Brain pericyte (primary cell): ENCODE results near the gene ZNF627.
"Not testable (repeated sequence)": the region's sequence is repeated elsewhere in the genome, so short reads cannot be mapped to it uniquely, and the experiment has no call there.

ENCODE experiments used
- DNase-seq: peaks from one replicate; pipeline ENCODE4 v3.0.0-alpha.2; 2012; ENCODE audit warnings: low read depth, low spot score

ZNF627 gene

GRCh38 chr19:11574689-11575088 is 22.6 kb upstream of the ZNF627 start:
- no peak for DNase-seq

GRCh38 chr19:11576227-11576626 is 21.1 kb upstream of the ZNF627 start:
- DNase-seq: no peak

GRCh38 chr19:11577451-11578257 is 19.6 kb upstream of the ZNF627 start, which contains the start of gene ACP5:
Gene ACP5, minus strand, starts transcription at chr19:11577645. Its CDS starts 328 bp downstream, at chr19:11577317.
- no peak for DNase-seq

DNA sequence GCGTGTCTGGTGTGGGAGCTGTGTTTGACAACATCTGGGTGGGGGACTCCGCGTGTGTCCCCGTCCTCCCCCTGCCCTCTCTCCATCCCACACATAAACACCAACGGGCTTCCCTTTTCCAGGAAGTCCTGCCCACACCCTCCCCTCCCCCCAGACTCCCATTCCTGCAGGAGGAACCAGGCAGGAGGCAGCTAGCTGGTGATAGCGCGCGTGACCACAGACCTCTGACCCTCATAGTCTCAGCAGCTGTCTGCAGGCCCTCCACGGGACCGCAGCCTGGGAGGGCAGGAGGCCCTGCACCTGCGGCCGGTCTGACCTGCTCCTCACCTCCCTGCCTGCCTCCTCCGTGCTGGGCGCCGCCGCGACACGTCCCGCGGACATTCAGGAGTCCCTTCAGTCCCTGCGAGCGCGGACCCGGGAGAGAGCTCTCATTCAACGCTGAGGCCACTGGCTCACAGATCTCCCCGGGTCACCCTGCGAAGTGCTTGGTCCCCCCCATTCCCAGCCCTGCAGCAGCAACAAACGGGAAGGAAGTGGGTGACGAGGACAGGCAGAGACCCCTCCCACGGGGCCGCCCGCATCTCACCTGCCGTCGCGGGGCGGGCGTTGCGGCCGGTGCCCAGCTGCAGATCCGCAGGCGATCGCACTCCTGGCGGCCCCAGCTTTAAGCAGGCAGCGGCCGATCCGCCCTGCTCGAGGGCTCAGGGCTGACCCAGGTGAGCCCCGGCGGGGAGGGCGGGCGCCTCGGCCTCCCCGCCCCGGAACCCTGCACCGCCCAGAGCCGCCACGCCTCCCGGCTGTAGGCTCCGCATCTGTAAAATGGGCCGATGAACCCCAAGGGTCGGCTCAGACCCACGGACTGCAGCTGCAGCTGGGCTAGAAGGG is 18.8 kb upstream of the ZNF627 start:
- no peak for DNase-seq

DNA sequence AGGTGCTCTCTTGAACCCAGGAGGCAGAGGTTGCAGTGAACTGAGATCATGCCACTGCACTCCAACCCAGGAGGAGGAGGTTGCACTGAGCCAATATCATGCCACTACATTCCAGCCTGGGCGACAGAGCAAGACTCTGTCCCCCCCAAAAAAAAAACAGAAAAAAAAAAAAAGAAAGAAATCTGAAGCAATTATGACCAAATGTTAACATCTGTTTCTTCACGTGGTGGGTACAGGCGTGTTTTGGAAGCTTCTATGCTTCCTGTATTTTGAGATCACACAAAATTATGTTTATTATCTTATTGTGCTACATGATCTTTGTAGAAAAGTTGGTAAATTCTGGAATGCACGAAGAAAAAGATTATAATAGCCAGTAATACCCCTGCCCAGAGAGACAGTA is 17.2 kb upstream of the ZNF627 start:
- DNase-seq: no peak

GRCh38 chr19:11581740-11582139 is 15.5 kb upstream of the ZNF627 start:
- no peak for DNase-seq

DNA sequence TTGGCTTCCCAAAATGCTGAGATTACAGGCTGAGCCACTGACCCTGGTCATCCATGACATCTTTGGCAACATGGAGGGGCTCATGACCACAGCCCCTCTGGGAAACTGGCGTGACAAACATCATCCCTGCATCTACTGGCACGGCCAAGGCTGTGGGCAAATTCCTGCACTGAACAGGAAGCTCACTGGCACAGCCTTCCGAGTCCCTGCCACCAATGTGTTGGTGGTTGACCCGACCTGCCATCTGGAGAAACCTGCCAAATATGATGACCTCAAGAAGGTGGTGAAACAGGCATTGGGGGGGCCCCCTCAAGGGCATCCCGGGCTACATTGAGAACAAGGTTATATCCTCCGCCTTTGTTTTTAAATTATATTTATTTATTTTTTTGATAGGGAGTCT is 11.0 kb upstream of the ZNF627 start:
- no peak for DNase-seq

DNA sequence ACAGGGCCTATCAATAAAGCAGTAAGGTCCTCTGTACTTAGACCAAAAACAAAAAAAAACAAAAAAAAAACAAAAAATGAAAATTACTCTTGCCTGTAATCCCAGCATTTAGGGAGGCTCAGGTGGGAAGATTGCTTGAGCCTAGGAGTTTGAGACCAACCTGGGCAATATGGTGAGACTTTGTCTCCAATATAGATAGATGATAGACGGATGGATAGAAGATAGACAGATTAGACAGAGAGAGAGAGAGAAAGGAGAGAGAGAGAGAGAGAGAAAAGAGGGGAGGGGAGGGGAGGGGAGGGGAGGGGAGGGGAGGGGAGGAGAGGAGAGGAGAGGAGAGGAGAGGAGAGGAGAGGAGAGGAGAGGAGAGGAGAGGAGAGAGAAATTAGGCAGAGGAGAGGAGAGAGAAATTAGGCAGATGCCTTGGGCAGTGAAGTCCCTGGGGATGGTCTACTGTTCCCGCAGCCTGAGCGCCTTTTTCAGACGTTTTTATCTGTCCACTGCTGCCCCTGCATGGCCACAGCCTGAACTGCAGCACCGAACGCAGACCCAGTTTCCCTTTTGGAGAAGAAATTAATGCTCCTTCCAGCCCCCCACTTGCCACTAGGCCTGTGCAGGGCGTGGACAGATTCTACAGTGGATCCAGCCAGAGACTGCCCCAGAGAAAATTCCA is 9.8 kb upstream of the ZNF627 start:
- DNase-seq: no peak

- no peak for DNase-seq
Observed at GRCh38 chr19:11587975-11588631, 9.2 kb upstream of the ZNF627 start.

DNA sequence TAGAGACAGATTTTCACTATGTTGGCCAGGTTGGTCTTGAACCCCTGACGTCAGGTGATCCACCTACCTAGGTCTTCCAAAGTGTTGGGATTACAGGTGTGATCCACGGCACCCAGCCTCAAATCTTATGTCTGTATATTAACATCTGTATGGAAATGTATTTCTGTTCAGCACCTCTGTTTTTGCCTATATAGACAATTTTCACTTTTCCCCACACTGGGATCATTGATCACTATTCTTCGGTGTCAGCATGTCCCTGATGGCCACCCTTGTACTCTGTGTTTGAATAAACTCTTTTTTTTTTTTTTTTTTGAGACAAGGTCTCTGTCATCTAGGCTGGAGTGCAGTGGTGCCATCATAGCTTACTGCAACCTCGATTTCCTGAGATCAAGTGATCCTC is 3.2 kb upstream of the ZNF627 start:
- no peak for DNase-seq

DNA sequence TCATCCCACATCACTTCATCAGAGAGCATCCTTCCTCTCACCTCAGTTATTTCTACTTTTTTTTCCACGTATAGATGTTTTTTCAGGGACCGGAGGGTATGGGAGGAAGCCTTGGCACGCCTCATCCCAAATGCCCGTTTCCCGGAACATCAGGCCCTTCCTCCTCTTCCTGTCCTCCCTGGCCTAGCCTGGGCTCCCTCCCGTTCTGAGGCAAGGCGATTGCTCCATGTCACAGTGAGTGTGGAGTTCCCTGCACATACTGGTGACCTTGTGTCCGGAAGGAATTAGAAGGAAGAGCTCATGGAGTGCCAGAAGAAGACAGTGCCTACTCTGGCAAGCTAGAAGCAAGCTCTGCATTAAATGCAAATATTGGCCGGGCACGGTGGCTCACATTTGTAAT is 1.1 kb upstream of the ZNF627 start:
- DNase-seq: no peak

DNA sequence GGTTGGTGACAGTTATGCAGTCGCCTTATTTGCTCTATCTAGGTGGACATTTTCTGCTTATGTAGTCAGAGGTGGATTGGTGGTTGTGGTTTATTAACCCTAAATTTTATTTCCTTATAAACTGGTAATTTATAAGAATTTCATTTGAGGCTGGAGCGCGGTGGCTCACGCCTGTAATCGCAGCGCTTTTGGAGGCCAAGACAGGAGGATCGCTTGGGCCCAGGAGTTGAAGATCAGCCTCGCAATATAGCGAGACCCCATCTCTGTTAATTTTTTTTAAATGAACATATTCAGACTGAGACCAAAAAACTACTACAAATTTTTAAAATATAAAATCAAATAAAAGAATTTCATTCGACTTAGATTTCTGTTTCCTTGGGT is 810 bp downstream of the ZNF627 start:
- no peak for DNase-seq

DNA sequence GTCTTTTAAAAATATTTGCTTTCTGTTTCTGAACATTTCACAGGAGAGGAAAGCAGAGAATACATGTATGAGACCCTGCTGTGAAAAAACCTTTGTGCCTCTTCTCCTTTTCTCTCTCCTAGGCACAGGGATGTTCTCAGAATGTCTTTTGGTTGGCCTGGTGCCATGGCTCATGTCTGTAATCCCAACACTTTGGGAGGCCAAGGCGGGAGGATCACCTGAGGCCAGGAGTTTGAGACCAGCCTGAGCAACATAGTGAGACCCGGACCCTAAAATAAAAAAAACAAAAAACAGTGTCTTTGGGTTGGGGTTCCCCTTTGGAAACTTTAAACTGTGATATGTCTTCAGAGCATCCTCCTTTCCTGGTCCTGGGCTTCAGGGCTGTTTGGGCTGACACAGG is 1.5 kb downstream of the ZNF627 start:
- no peak for DNase-seq

GRCh38 chr19:11599704-11600103 is 2.4 kb downstream of the ZNF627 start:
- not testable (repeated sequence) for DNase-seq

DNA sequence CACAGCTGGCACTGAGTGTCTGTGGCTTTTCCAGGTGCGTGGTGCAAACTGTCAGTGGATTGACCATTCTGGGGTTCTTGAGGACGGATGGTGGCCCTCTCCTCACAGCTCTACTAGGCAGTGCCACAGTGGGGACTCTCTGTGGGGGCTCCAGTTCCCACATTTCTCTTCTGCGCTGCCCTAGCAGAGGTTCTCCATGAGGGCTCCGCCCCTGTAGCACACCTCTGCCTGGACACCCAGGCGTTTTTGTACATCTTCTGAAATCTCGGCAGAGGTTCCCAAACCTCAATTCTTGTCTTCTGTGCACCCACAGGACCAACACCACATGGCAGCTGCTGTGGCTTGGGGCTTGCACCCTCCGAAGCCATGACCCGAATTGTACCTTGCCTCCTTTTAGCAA is 9.2 kb downstream of the ZNF627 start:
- no peak for DNase-seq

DNA sequence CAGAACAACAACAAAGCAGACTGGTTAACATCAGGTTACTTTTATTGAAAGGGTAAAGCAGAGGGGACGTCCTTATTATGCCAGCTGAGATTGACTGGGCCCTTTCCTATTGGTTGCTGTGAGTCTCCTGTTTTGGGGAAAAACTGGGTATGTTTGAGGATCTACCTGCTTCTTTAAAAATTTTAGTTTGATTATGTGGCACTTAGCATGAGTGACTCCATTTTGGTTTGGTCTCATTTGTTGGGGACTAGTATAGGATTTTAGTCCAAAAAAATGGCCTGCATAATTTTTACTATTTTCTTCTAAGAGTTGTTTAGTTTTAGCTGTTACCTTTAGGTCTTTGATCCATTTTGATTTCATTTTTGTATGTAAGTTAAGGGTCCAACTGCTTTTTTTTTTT is 14.4 kb downstream of the ZNF627 start:
- no peak for DNase-seq

- DNase-seq: no peak
Observed at GRCh38 chr19:11612816-11613511, 15.7 kb downstream of the ZNF627 start.

- no peak for DNase-seq
Observed at GRCh38 chr19:11617180-11618062, 20.1 kb downstream of the ZNF627 start.

DNA sequence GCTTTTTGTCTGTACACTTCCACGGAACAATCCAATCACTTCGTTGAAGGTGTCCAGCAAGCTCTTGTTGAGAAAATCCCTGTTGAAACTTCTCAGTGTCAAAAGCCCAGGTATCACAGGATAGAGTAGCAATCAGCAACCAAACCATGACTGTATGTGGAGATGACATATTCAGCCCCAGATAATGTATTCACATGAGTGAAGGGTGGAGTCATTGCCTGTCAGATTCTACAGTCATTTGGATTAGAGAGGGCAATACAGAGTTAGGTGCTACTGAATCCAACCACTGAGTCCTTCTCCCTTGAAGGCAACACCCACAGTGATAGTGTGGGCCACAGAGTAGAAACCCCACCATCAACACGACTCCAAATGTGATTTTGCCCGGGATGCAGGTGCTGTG is 23.3 kb downstream of the ZNF627 start:
- DNase-seq: no peak

- DNase-seq: not testable (repeated sequence)
Observed at GRCh38 chr19:11622401-11622800, 25.1 kb downstream of the ZNF627 start.
